IMR-90 (cell line): Measurements from ENCODE around the gene LY86. TPM values are rescaled to one million over a fixed set of nuclear protein-coding genes. Genes with fewer than 3 reads are reported as not detected.

Experiments used
- ATAC-seq: fragments of 200-7000 bp; cut with Tn5 transposase; 2 replicates; pipeline ENCODE4 v1.9.1; 2020; ENCODE audit warnings: low read depth, mild to moderate bottlenecking, moderate library complexity
- BruUV-seq: library from RNA; stranded (reverse); fragments of 400-500 nt; replicated peaks from 2 replicates; lab custom pipeline; 2021; lab: Mats Ljungman, UMichigan
- CTCF ChIA-PET: fragments of 300-600 bp; formaldehyde crosslinking; extraction: SDS; loops from one replicate; lab custom pipeline; 2021; ENCODE audit warnings: antibody characterized with exemption; lab: Yijun Ruan, JAX
- POLR2A ChIA-PET: fragments of 300-600 bp; sonication (Branson Sonifier 250); formaldehyde crosslinking; loops from one replicate; lab custom pipeline; 2022; ENCODE audit warnings: antibody characterized with exemption; ENCODE audit not compliant: unreplicated experiment; lab: Charles Lee
- DNase-seq: peaks from one replicate; pipeline ENCODE4 v3.0.0; 2013
- H2AFZ ChIP-seq: replicated peaks from 2 replicates; pipeline ENCODE3; 2013; ENCODE audit warnings: low read length, mild to moderate bottlenecking; ENCODE audit not compliant: poor library complexity
- H2AK5ac ChIP-seq: 2 replicates; pipeline ENCODE4 v1.6.1; 2013; ENCODE audit warnings: low read depth, low read length, inconsistent platforms
- H2AK9ac ChIP-seq: replicated peaks from 2 replicates; pipeline ENCODE3; 2013; ENCODE audit warnings: mild to moderate bottlenecking, low read depth, low read length, moderate library complexity; ENCODE audit not compliant: poor library complexity
- H2BK120ac ChIP-seq: 2 replicates; pipeline ENCODE4 v1.6.1; 2013; ENCODE audit warnings: low read depth, low read length, inconsistent platforms
- H2BK15ac ChIP-seq: 3 replicates; pipeline ENCODE4 v1.6.1; 2013; ENCODE audit warnings: low read depth, low read length, inconsistent platforms
- H2BK20ac ChIP-seq: 2 replicates; pipeline ENCODE4 v1.6.1; 2013; ENCODE audit warnings: low read depth, mild to moderate bottlenecking, inconsistent platforms, low read length, moderate library complexity
- H2BK5ac ChIP-seq: 2 replicates; pipeline ENCODE4 v1.6.1; 2013; ENCODE audit warnings: mild to moderate bottlenecking, low read depth, low read length, inconsistent platforms; ENCODE audit not compliant: poor library complexity, severe bottlenecking
- H3K14ac ChIP-seq: replicated peaks from 2 replicates; pipeline ENCODE4 v1.6.1; 2013; ENCODE audit warnings: low read depth, low read length, inconsistent platforms
- H3K18ac ChIP-seq: 2 replicates; pipeline ENCODE4 v1.6.1; 2013; ENCODE audit warnings: low read depth, low read length, control low read depth
- H3K23ac ChIP-seq: 2 replicates; pipeline ENCODE4 v1.6.1; 2013; ENCODE audit warnings: low read depth, low read length, inconsistent platforms
- H3K27ac ChIP-seq: 2 replicates; pipeline ENCODE4 v1.5.1; 2013; ENCODE audit warnings: mild to moderate bottlenecking, control low read depth, low read length; ENCODE audit not compliant: insufficient read depth
- H3K27me3 ChIP-seq: 2 replicates; pipeline ENCODE4 v1.6.1; 2013; ENCODE audit warnings: low read length; ENCODE audit not compliant: control insufficient read depth, insufficient read depth
- H3K36me3 ChIP-seq: 2 replicates; pipeline ENCODE4 v1.6.1; 2013; ENCODE audit warnings: low read length, mixed read lengths; ENCODE audit not compliant: control insufficient read depth, insufficient read depth
- H3K4ac ChIP-seq: 2 replicates; pipeline ENCODE4 v1.6.1; 2013; ENCODE audit warnings: low read depth, low read length, inconsistent platforms
- H3K4me1 ChIP-seq: 2 replicates; pipeline ENCODE4 v1.6.1; 2013; ENCODE audit warnings: low read length, mixed read lengths; ENCODE audit not compliant: control insufficient read depth, insufficient read depth
- H3K4me2 ChIP-seq: 2 replicates; pipeline ENCODE4 v1.6.1; 2013; ENCODE audit warnings: low read depth, mild to moderate bottlenecking, control low read depth, low read length, moderate library complexity
- H3K4me3 ChIP-seq: 2 replicates; pipeline ENCODE4 v1.5.1; 2013; ENCODE audit warnings: low read depth, mild to moderate bottlenecking, control low read depth, low read length, moderate library complexity; ENCODE audit not compliant: insufficient read depth
- H3K56ac ChIP-seq: 2 replicates; pipeline ENCODE4 v1.6.1; 2013; ENCODE audit warnings: low read length, inconsistent platforms; ENCODE audit not compliant: insufficient read depth; ENCODE audit errors: extremely low read depth
- H3K79me1 ChIP-seq, 2 experiments: 2 replicates each; pipeline ENCODE4 v1.6.1; 2013; ENCODE audit warnings: low read length in 2 of 2, inconsistent platforms in 1 of 2, low read depth in 1 of 2
- H3K9ac ChIP-seq: 2 replicates; pipeline ENCODE4 v1.6.1; 2013; ENCODE audit warnings: low read depth, low read length, control low read depth
- H3K9me1 ChIP-seq: 2 replicates; pipeline ENCODE4 v1.6.1; 2013; ENCODE audit warnings: low read length, inconsistent platforms; ENCODE audit not compliant: insufficient read depth
- H3K9me3 ChIP-seq: 2 replicates; pipeline ENCODE4 v1.6.1; 2013; ENCODE audit warnings: low read length; ENCODE audit not compliant: control insufficient read depth, insufficient read depth
- H4K20me1 ChIP-seq: 2 replicates; pipeline ENCODE4 v1.6.1; 2013; ENCODE audit warnings: low read length, inconsistent platforms; ENCODE audit not compliant: insufficient read depth
- H4K5ac ChIP-seq: 2 replicates; pipeline ENCODE4 v1.6.1; 2013; ENCODE audit warnings: mild to moderate bottlenecking, low read depth, low read length, control low read depth
- H4K8ac ChIP-seq, 2 experiments: 2 replicates each; pipeline ENCODE4 v1.6.1; 2013; ENCODE audit warnings: low read depth in 2 of 2, low read length in 2 of 2, control low read depth in 1 of 2, inconsistent platforms in 1 of 2
- H4K91ac ChIP-seq: 2 replicates; pipeline ENCODE4 v1.6.1; 2013; ENCODE audit warnings: low read depth, low read length, inconsistent platforms; ENCODE audit not compliant: insufficient read depth
- BHLHE40 ChIP-seq: fragments of 150-350 bp; IDR thresholded peaks from 2 replicates; pipeline ENCODE4 v1.6.1; 2016; ENCODE audit warnings: mild to moderate bottlenecking, low read depth, low read length
- CEBPB ChIP-seq: IDR thresholded peaks from 2 replicates; pipeline ENCODE4 v1.6.1; 2012; ENCODE audit warnings: low read depth, low read length, improper control_type of control experiment
- CHD1 ChIP-seq: IDR thresholded peaks from 2 replicates; pipeline ENCODE4 v1.6.1; 2012; ENCODE audit warnings: low read depth, low read length, improper control_type of control experiment
- CTCF ChIP-seq: conservative IDR thresholded peaks from 2 replicates; pipeline ENCODE4 v1.5.1; 2012; ENCODE audit warnings: mild to moderate bottlenecking, low read depth, low read length, improper control_type of control experiment
- FOS ChIP-seq: fragments of 150-350 bp; IDR thresholded peaks from 2 replicates; pipeline ENCODE4 v1.6.1; 2016; ENCODE audit warnings: low read depth, low read length
- MAFK ChIP-seq: IDR thresholded peaks from 2 replicates; pipeline ENCODE4 v1.6.1; 2012; ENCODE audit warnings: low read depth, low read length, improper control_type of control experiment
- MAZ ChIP-seq: IDR thresholded peaks from 2 replicates; pipeline ENCODE4 v1.6.1; 2012; ENCODE audit warnings: low read depth, mild to moderate bottlenecking, low read length, improper control_type of control experiment, moderate library complexity, borderline replicate concordance
- MXI1 ChIP-seq: IDR thresholded peaks from 2 replicates; pipeline ENCODE4 v1.6.1; 2012; ENCODE audit warnings: low read depth, mild to moderate bottlenecking, low read length, moderate library complexity, borderline replicate concordance
- NFE2L2 ChIP-seq: fragments of 150-350 bp; IDR thresholded peaks from 2 replicates; pipeline ENCODE4 v1.6.1; 2016; ENCODE audit warnings: low read depth, mild to moderate bottlenecking, low read length
- POLR2A ChIP-seq: IDR thresholded peaks from 2 replicates; pipeline ENCODE4 v1.6.1; 2012; ENCODE audit warnings: mild to moderate bottlenecking, low read depth, low read length
- RAD21 ChIP-seq: IDR thresholded peaks from 2 replicates; pipeline ENCODE4 v1.6.1; 2012; ENCODE audit warnings: low read length, improper control_type of control experiment
- RCOR1 ChIP-seq: IDR thresholded peaks from 2 replicates; pipeline ENCODE4 v1.6.1; 2012; ENCODE audit warnings: mild to moderate bottlenecking, low read length, improper control_type of control experiment; ENCODE audit not compliant: insufficient replicate concordance
- RFX5 ChIP-seq: IDR thresholded peaks from 2 replicates; pipeline ENCODE4 v1.8.0; 2012; ENCODE audit warnings: low read depth, mild to moderate bottlenecking, low read length, moderate library complexity
- SMC3 ChIP-seq: fragments of 150-350 bp; IDR thresholded peaks from 2 replicates; pipeline ENCODE4 v1.6.1; 2016; ENCODE audit warnings: low read depth, mild to moderate bottlenecking, antibody characterized with exemption, low read length, moderate library complexity
- USF2 ChIP-seq: fragments of 150-350 bp; IDR thresholded peaks from 2 replicates; pipeline ENCODE4 v1.6.1; 2017; ENCODE audit warnings: mild to moderate bottlenecking, antibody characterized with exemption, low read length, low read depth
- WGBS, 2 experiments: methylation state at CpG; one replicate each; pipeline versions ENCODE4 v1.1.5 to v1.1.7; 2013; ENCODE audit warnings: missing lambda C conversion rate in 2 of 2; ENCODE audit not compliant: insufficient read length in 1 of 2; ENCODE audit errors: extremely low coverage in 2 of 2; 5-methylcytosine and 5-hydroxymethylcytosine counted together
- dilution Hi-C: fragments of 300-500 bp; cut with HindIII; formaldehyde crosslinking; loops from one replicate; pipeline ENCODE4 v1.14.3; 2018; ENCODE audit warnings: low sequenced_read_pairs; ENCODE audit not compliant: unreplicated experiment
- in situ Hi-C: fragments of 300-500 bp; cut with MboI; formaldehyde crosslinking; loops from 3 replicates; pipeline ENCODE4 v1.14.3; 2019; ENCODE audit warnings: low sequenced_read_pairs, inconsistent platforms, mixed read lengths
- intact Hi-C: fragments of 100-400 bp; cut with micrococcal nuclease; formaldehyde crosslinking; loops from 2 replicates; pipeline ENCODE4 v1.10.0; 2022
- polyA plus RNA-seq, 3 experiments: library from polyadenylated mRNA; depleted of rRNA; stranded (reverse); fragments of >200 nt; gene quantifications; 2 replicates each; pipeline ENCODE4 v1.2.3, GENCODE V29; 2012; ENCODE audit warnings: low replicate concordance in 1 of 3
- total RNA-seq: library from RNA; depleted of rRNA; stranded (reverse); fragments of >200 nt; gene quantifications from 2 replicates; pipeline ENCODE4 v1.2.3, GENCODE V29; 2012
- TF ChIP-seq, protein P1 (sequence below): fragments of 150-350 bp; IDR thresholded peaks from 2 replicates; pipeline ENCODE4 v1.6.1; 2016; ENCODE audit warnings: low read depth, mild to moderate bottlenecking, low read length, moderate library complexity, borderline replicate concordance

Gene LY86
- total and polyA plus RNA-seq, 2 of the 4 experiments (the other 2 are of a cell fraction): not detected

GRCh38 chr6:6586167-6586566 lies 2.4 kb upstream of the LY86 start:
- ATAC-seq: no peak
- intact Hi-C loops: no loop called here
- POLR2A ChIA-PET: no interaction called here
- no peak overlapping the region for H3K56ac ChIP-seq
- no peak overlapping the region for H3K4me2 ChIP-seq
- H4K5ac ChIP-seq: no peak overlapping the region
- H3K27me3 ChIP-seq: no peaks in the 10 kb centered on the region
- H3K36me3 ChIP-seq: no peaks in the 10 kb centered on the region
- in situ Hi-C loops: no loop called here
- no peak overlapping the region for H3K23ac ChIP-seq
- DNase-seq: no peak
- no peak overlapping the region for H4K8ac ChIP-seq
- H3K4ac ChIP-seq: no peak overlapping the region
- peaks cover 8% of the 10 kb centered on the region for H3K9me3 ChIP-seq
- H3K4me3 ChIP-seq: no peak overlapping the region
- H2BK15ac ChIP-seq: no peak overlapping the region
- no peak overlapping the region for H3K14ac ChIP-seq
- no peak overlapping the region for H2AFZ ChIP-seq
- H3K9ac ChIP-seq: no peak overlapping the region
- no peak overlapping the region for H2BK20ac ChIP-seq
- H3K4me1 ChIP-seq: no peaks in the 10 kb centered on the region
- no peak overlapping the region for H2AK9ac ChIP-seq
- no TSS peak for BruUV-seq
- no peak overlapping the region for H2BK5ac ChIP-seq
- H2BK120ac ChIP-seq: no peak overlapping the region
- H3K27ac ChIP-seq: no peak overlapping the region
- dilution Hi-C loops: no loop called here
- no peak overlapping the region for H4K91ac ChIP-seq
- WGBS, 2 experiments: no CpG with 5 or more reads among the region's 2 CpGs
- H3K79me1 ChIP-seq: no peaks in the 10 kb centered on the region
- no peak overlapping the region for H3K18ac ChIP-seq
- H4K20me1 ChIP-seq: no peaks in the 10 kb centered on the region
- no peaks in the 10 kb centered on the region for H3K9me1 ChIP-seq
- TF ChIP-seq MXI1: no peak
- no peak for TF ChIP-seq RCOR1
- no peak for TF ChIP-seq RFX5
- TF ChIP-seq MAZ: no peak
- TF ChIP-seq MAFK: no peak
- TF ChIP-seq SMC3: no peak
- TF ChIP-seq FOS: no peak
- TF ChIP-seq CTCF: no peak
- no peak for TF ChIP-seq POLR2A
- no peak for TF ChIP-seq NFE2L2
- TF ChIP-seq CEBPB: no peak
- TF ChIP-seq USF2: no peak
- no peak for TF ChIP-seq CHD1
- TF ChIP-seq BHLHE40: no peak
- TF ChIP-seq, protein P1, sequence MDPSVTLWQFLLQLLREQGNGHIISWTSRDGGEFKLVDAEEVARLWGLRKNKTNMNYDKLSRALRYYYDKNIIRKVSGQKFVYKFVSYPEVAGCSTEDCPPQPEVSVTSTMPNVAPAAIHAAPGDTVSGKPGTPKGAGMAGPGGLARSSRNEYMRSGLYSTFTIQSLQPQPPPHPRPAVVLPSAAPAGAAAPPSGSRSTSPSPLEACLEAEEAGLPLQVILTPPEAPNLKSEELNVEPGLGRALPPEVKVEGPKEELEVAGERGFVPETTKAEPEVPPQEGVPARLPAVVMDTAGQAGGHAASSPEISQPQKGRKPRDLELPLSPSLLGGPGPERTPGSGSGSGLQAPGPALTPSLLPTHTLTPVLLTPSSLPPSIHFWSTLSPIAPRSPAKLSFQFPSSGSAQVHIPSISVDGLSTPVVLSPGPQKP: no peak
- TF ChIP-seq RAD21: no peak
- CTCF ChIA-PET: no interaction called here
- H2AK5ac ChIP-seq: no peak overlapping the region
